Lower leg skin (tissue), 4 donors: ENCODE measurements around the gene TCN2. TPM values are rescaled to one million over a fixed set of nuclear protein-coding genes. Genes with fewer than 3 reads are reported as not detected.
A peak's percentile ranks its signal among the peaks of the same experiment; 100 is the strongest.

Experiments used
- DNase-seq, 2 donors: peaks; one replicate each; pipeline ENCODE4 v3.0.0-alpha.2; 2019; ENCODE audit warnings: low spot score in 2 of 2
- H3K4me3 ChIP-seq: fragments of 200-600 bp; sonication (generic); 2 replicates; pipeline ENCODE4 v1.5.1; 2017; ENCODE audit warnings: mild to moderate bottlenecking, low read depth; ENCODE audit not compliant: poor library complexity, severe bottlenecking
- POLR2A ChIP-seq, 2 donors: fragments of 450-650 bp; IDR thresholded peaks; one replicate each; pipeline ENCODE4 v1.6.1; 2016 to 2017; ENCODE audit warnings: antibody characterized with exemption in 2 of 2, mild to moderate bottlenecking in 1 of 2, moderate library complexity in 1 of 2
- WGBS, 2 donors: methylation state at CpG; one replicate each; pipeline ENCODE4 v1.1.5; 2018; 5-methylcytosine and 5-hydroxymethylcytosine counted together
- intact Hi-C: fragments of 100-400 bp; cut with DNase I; formaldehyde crosslinking; loops from one replicate; pipeline ENCODE4 v1.15.0; 2023; ENCODE audit warnings: low total_unique reads
- total RNA-seq, 4 donors: library from RNA; depleted of rRNA; stranded (reverse); fragments of >200 nt; gene quantifications; one replicate each; pipeline ENCODE4 v1.1.0, GENCODE V29; 2016
- TF ChIP-seq, protein P1 (sequence below), 3 donors: fragments of 450-650 bp; IDR thresholded peaks; one replicate each; pipeline ENCODE4 v1.5.1; 2016; ENCODE audit warnings: antibody characterized with exemption in 3 of 3, mild to moderate bottlenecking in 3 of 3, moderate library complexity in 2 of 3

Gene TCN2
- total RNA-seq, 4 donors from 2014 or later = 9.9 to 20.2 (median 14.8) TPM

DNA sequence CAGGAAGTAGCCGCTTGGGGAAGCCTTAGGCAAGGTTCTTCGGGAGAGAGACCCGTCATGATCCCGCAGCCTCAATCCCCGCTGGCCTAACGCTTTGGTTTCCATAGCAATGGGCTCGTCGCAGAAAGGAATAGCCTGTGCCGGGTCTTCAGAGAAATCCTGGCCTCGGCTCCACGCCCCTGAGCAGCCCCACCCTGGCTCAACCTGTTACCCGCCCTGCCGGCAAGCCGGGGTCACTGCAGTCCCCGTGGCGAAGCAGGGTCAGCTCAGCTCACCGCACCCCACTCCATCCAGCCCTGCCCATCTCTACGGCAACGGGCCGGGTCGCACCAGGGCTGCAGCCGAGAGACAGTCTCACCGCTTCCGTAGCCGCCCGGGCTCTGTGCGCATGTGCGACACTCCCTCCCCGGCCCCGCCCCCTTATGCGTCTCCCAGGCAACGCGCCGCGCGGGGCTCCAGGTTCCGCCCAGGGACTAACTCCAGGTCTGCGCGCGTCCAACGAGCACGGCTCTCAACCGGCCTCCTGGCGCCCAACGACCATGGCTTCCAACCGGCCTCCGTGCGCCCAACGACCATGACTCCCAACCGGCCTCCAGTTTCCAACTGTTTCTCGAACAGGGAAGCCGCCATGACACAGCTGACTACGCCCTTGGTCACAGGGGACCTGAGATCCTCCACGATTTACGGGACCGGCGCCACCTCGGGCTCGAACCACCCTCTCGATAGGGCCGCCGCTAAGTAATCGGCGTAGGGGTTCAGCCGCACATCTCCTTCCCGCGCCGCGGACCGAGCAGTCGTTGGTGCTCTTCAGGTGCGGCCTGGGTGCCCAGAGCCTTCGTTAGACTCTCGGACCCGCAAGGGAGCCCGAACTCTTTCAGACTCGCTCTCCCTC lies 60.8 kb downstream of the TCN2 start, which contains the start of gene DUSP18:
TSS of gene DUSP18 (minus strand) at position 382 of the 892 bp plus-strand sequence. CDS start 3,872 bp downstream, outside the sequence.
- peak within 1 kb of the TSS; percentile 57 for H3K4me3 ChIP-seq
- no peak for TF ChIP-seq POLR2A (IDR thresholded peaks at IDR 0.05)
- TF ChIP-seq, protein P1, sequence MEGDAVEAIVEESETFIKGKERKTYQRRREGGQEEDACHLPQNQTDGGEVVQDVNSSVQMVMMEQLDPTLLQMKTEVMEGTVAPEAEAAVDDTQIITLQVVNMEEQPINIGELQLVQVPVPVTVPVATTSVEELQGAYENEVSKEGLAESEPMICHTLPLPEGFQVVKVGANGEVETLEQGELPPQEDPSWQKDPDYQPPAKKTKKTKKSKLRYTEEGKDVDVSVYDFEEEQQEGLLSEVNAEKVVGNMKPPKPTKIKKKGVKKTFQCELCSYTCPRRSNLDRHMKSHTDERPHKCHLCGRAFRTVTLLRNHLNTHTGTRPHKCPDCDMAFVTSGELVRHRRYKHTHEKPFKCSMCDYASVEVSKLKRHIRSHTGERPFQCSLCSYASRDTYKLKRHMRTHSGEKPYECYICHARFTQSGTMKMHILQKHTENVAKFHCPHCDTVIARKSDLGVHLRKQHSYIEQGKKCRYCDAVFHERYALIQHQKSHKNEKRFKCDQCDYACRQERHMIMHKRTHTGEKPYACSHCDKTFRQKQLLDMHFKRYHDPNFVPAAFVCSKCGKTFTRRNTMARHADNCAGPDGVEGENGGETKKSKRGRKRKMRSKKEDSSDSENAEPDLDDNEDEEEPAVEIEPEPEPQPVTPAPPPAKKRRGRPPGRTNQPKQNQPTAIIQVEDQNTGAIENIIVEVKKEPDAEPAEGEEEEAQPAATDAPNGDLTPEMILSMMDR (IDR thresholded peaks at IDR 0.05) = no peak
- intact Hi-C loops = no loop called here
- WGBS, 2 donors = 0 to 1% methylated on average over 42 to 68 of the region's 77 CpGs
- DNase-seq = peak; percentile 91 to 99

DNA sequence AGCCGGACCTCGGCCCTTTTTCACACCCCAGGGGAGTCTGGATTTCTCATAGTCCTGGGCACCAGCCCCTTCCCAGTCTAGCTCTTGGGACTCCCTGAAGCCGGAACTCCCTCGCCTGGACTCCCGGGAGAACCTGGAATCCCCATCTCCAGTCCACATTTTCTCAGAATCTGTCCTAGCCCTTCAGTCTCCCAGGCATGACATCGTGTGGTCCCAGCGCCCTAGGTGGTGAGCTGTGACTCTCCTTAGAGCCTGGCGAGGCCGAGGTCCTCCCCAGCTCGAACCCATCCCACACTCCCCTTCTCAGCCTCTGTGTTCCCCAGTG lies 61.4 kb downstream of the TCN2 start:
- intact Hi-C loops = no loop called here
- no peak for DNase-seq
- H3K4me3 ChIP-seq = peak overlapping the region; percentile 57
- TF ChIP-seq POLR2A (IDR thresholded peaks at IDR 0.05) = no peak
- TF ChIP-seq, protein P1 (IDR thresholded peaks at IDR 0.05) = no peak
- WGBS, 2 donors = 38 to 46% methylated on average over 10 of the region's 10 CpGs

DNA sequence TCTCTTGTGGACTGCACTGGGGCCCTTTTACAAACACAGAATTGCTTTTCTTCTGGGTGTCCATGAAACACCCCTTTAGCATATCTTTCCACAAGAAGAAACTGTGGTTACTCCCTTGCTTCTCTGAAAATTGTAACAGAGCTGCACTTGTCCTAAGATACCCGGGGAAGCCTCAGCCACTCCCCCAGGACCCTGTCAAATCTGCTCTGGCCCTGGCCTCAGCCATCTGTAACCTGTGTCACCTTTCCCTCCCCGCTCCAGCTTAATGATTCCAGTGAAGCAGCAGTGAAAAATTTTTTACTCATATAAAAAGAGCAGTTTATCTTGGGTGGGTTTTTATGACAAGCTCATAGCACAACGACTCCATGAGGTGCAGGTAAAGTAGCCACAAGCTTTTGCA lies 64.1 kb downstream of the TCN2 start:
- H3K4me3 ChIP-seq = no peak overlapping the region
- DNase-seq = no peak
- WGBS, 2 donors = 81 to 83% methylated on average over 3 of the region's 3 CpGs
- intact Hi-C loops = no loop called here
- TF ChIP-seq, protein P1 (IDR thresholded peaks at IDR 0.05) = no peak
- no peak for TF ChIP-seq POLR2A (IDR thresholded peaks at IDR 0.05)

DNA sequence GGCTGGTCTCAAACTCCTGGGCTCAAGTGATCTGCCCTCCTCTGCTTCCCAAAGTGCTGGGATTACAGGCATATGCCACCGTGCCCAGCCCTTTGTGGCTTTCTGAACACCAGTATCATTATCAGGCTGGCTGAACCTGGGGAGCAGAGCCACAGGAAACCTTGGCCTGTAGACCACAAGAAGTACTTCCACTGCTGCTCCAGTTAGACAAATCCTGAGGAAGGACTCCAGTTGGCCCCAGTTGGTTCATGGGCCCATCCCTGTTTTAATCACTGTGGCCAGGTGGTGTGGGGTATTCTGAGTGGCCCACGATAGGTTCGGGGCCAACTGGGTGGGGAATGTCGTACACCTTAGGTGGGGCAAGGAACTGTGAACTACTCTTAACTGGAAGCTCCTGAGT lies 66.2 kb downstream of the TCN2 start:
- WGBS, 2 donors = 91 to 92% methylated on average over 4 of the region's 4 CpGs
- H3K4me3 ChIP-seq = no peak overlapping the region
- DNase-seq = no peak
- TF ChIP-seq POLR2A (IDR thresholded peaks at IDR 0.05) = no peak
- TF ChIP-seq, protein P1 (IDR thresholded peaks at IDR 0.05) = no peak
- intact Hi-C loops = no loop called here

DNA sequence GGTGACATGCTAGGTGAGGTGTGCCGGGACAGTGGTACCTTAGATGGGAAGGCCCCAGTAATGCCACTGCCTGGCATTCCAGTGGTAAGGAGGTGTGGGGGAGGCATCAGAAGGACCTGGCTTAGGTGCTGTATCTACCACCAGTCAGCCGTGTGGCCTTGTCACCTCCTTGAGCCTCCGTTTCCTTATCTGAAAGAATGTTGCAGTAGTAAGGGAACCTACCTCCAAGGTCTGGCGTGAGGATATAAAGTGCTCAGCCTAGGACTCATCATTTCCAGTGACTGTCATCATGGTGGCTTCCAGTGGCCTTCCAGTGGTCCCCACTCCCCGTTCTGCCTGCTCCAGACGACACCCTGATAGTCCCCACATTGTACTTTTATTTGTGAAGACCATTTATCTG lies 67.5 kb downstream of the TCN2 start:
- no peak overlapping the region for H3K4me3 ChIP-seq
- TF ChIP-seq, protein P1 (IDR thresholded peaks at IDR 0.05) = no peak
- no peak for TF ChIP-seq POLR2A (IDR thresholded peaks at IDR 0.05)
- 88 to 94% methylated on average over 6 of the region's 6 CpGs for WGBS, 2 donors
- no peak for DNase-seq
- intact Hi-C loops = no loop called here
